Activated CD8-positive, alpha-beta memory T cell treated with anti-CD3 and anti-CD28 coated beads for 1 hour (primary cell): ENCODE data around the gene GPR83.
"Not testable (repeated sequence)": the region's sequence is repeated elsewhere in the genome, so short reads cannot be mapped to it uniquely, and the experiment has no call there.

Experiments
- DNase-seq, 2 donors: peaks; one replicate each; pipeline ENCODE4 v3.0.0-alpha.2; 2020; ENCODE audit warnings: low read depth in 1 of 2; ENCODE audit errors: extremely low read depth in 1 of 2

GPR83 gene

GRCh38 chr11:94400839-94401772, at the start of gene GPR83:
Gene GPR83, minus strand, starts transcription at chr11:94401419. Its CDS starts 172 bp downstream, at chr11:94401247.
- no peak for DNase-seq

- no peak for DNase-seq
Measured at GRCh38 chr11:94450048-94450447, 48.8 kb upstream of the GPR83 start.

- DNase-seq = no peak
Measured at GRCh38 chr11:94449437-94449836, 48.2 kb upstream of the GPR83 start.

GRCh38 chr11:94449029-94449428, 47.8 kb upstream of the GPR83 start:
- DNase-seq = no peak

- no peak for DNase-seq
Measured at GRCh38 chr11:94447149-94447548, 45.9 kb upstream of the GPR83 start.

GRCh38 chr11:94445641-94446040, 44.4 kb upstream of the GPR83 start:
- no peak for DNase-seq

GRCh38 chr11:94433049-94433448, 31.8 kb upstream of the GPR83 start:
- DNase-seq = no peak

- no peak for DNase-seq
Measured at GRCh38 chr11:94424662-94425061, 23.4 kb upstream of the GPR83 start.

GRCh38 chr11:94424011-94424410, 22.8 kb upstream of the GPR83 start:
- DNase-seq = no peak

GRCh38 chr11:94423507-94423906, 22.3 kb upstream of the GPR83 start:
- no peak for DNase-seq

- no peak for DNase-seq
Measured at GRCh38 chr11:94418123-94418765, 17.0 kb upstream of the GPR83 start.

- no peak for DNase-seq
Measured at GRCh38 chr11:94417386-94417987, 16.3 kb upstream of the GPR83 start.

GRCh38 chr11:94405062-94405833, 4.0 kb upstream of the GPR83 start:
- no peak for DNase-seq

- no peak for DNase-seq
Measured at GRCh38 chr11:94402355-94402754, 1.1 kb upstream of the GPR83 start.

- DNase-seq = no peak
Measured at GRCh38 chr11:94401773-94402265, 600 bp upstream of the GPR83 start.

GRCh38 chr11:94400457-94400838, 771 bp downstream of the GPR83 start:
- no peak for DNase-seq

- no peak for DNase-seq
Measured at GRCh38 chr11:94400050-94400449, 1.2 kb downstream of the GPR83 start.

- DNase-seq = no peak
Measured at GRCh38 chr11:94398101-94398500, 3.1 kb downstream of the GPR83 start.

GRCh38 chr11:94396282-94396681, 4.9 kb downstream of the GPR83 start:
- DNase-seq = no peak

GRCh38 chr11:94391937-94392336, 9.3 kb downstream of the GPR83 start:
- DNase-seq = not testable (repeated sequence)

GRCh38 chr11:94379613-94380012, 21.6 kb downstream of the GPR83 start:
- no peak for DNase-seq
